HG02973 (cell line): ENCODE results near the gene COX4I2.
"Not testable (repeated sequence)": the region's sequence is repeated elsewhere in the genome, so short reads cannot be mapped to it uniquely, and the experiment has no call there.

ENCODE experiments used
- ATAC-seq: cut with Tn5 transposase; IDR thresholded peaks from one replicate; pipeline ENCODE4 v1.9.1; 2021; ENCODE audit warnings: moderate library complexity; ENCODE audit not compliant: unreplicated experiment

COX4I2 gene

GRCh38 chr20:31652917-31653396 lies 15.2 kb downstream of the COX4I2 start:
- no peak for ATAC-seq

GRCh38 chr20:31653561-31653960 lies 15.8 kb downstream of the COX4I2 start:
- no peak for ATAC-seq

DNA sequence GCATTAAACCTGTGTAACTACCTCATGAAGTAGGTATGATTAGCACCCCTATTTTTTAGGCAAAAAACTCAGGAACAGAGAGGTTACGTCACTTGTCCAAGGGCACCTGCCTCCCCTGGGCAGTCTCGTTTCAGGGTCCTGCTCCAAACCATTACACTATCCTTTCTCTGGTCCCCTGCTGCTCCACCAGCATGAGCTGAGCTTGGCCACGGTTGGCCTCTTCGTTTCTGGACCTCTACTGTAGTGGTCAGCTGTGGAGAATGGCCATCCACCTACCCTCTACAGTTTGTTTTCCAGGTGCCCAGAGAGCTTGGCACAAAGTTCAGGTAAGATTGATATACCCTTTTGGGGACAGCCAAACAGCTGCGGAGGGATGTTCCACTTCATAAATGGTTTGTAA lies 16.8 kb downstream of the COX4I2 start:
- ATAC-seq, result no peak

GRCh38 chr20:31661625-31662371 lies 24.1 kb downstream of the COX4I2 start:
- no peak for ATAC-seq

DNA sequence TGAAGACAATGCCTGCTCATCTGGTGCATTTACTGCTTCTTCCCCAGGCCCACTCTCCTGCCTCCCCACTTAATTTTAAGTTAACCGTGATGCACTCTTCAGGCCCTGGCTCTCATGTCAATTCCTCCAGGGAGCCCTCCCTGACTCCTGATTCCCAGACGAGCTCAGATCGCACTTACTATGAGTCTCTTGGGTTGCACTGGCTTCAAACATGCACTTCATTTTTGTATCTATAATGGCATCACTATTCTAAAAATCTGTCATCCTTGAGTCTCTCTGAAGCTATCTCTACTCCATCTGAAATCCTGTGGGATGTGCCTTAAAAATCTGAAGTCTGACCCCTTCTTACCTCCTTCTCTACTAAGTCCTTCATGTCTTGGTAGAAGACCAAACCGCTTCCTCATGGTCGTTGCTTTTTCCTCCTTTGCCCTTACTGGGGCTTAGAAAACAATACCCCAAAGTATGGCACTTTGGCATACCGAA lies 24.7 kb downstream of the COX4I2 start:
- no peak for ATAC-seq

GRCh38 chr20:31663524-31663837 lies 25.8 kb downstream of the COX4I2 start:
- ATAC-seq, result no peak

- no peak for ATAC-seq
These were observed 26.4 kb downstream of the COX4I2 start for GRCh38 chr20:31663838-31664695.

- no peak for ATAC-seq
These were observed 27.1 kb downstream of the COX4I2 start for GRCh38 chr20:31664696-31665354.

GRCh38 chr20:31665753-31666152 lies 28.0 kb downstream of the COX4I2 start:
- ATAC-seq, result no peak

GRCh38 chr20:31666258-31667042 lies 28.7 kb downstream of the COX4I2 start:
- no peak for ATAC-seq

- ATAC-seq, result no peak
These were observed 29.9 kb downstream of the COX4I2 start for GRCh38 chr20:31667315-31668285.

- not testable (repeated sequence) for ATAC-seq
These were observed 31.2 kb downstream of the COX4I2 start for GRCh38 chr20:31668944-31669343.

GRCh38 chr20:31669876-31670275 lies 32.2 kb downstream of the COX4I2 start:
- no peak for ATAC-seq

DNA sequence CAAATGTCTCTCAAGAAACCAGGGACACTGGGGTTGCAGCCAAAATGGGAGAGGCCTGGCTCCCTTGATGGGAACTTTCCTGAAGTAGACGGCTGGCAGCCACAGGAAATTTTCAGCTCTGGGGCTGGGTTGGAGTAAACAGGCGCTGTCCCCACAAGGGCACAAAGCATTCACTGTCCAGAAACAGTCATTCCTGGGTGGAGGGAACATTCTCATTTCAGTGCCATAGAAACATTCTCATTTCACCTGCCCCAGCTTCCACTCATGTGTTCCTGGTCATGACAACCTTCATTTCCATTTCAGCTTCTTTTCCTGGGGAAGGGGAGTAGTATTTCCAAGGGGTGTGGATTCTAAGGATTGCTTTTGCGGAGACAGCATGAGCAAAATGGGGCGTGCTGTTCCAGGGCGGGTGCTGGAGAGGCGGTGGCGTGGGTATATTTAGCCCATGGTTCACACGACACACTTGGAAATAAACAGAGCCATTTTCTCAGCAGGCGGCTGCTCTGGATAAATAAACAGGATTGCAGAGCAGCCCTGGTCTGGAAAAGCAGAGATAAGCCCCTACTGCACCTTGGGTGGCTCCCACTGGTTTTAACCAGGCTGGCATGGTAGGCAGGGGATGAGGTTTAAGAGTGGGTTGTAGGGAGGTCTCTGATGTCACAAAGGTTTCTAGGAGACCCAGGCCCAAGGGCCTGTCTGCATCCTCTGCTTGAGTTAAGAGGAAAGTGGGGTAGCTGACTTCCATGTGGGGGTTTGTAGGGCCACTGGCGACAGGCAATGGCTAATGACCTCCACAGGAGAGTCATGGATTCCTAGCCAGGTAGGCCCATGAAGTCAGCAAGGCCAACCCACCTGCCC lies 32.9 kb downstream of the COX4I2 start:
- ATAC-seq, result no peak

GRCh38 chr20:31671324-31671723 lies 33.6 kb downstream of the COX4I2 start:
- ATAC-seq, result no peak

DNA sequence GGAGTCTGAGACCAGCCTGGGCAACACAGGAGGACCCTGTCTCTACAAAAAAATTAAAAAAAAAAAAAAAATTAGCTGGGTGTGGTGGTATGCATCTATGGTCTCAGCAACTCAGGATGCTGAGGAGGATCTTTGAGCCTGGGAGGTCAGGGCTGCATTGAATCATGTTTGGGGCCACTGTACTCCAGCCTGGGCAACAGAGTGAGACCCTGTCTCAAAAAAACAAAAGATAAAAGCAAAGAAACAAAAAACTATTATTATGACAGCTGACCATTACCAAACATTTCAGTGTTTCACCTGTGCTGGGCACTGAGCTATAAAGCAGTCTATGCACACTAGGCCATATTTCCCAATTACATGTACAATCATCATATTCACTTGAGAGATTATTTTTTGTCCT lies 35.7 kb downstream of the COX4I2 start:
- ATAC-seq, result no peak

GRCh38 chr20:31673943-31674463 lies 36.3 kb downstream of the COX4I2 start:
- no peak for ATAC-seq
